Endothelial cell of umbilical vein (primary cell): ENCODE measurements around the gene DNAI1. TPM values are rescaled to one million over a fixed set of nuclear protein-coding genes. Genes with fewer than 3 reads are reported as not detected.

ENCODE experiments used
- BruUV-seq: library from RNA; stranded (reverse); fragments of 400-500 nt; replicated peaks from 2 replicates; lab custom pipeline; 2021; lab: Mats Ljungman, UMichigan
- CTCF ChIA-PET: fragments of 300-600, 350-600 bp; sonication (Branson Sonifier 250); formaldehyde crosslinking; loops from one replicate; lab custom pipeline; 2021; ENCODE audit warnings: antibody characterized with exemption, inconsistent platforms; lab: Charles Lee
- POLR2A ChIA-PET: fragments of 300-600, 350-600 bp; sonication (Branson Sonifier 250); formaldehyde crosslinking; loops from one replicate; lab custom pipeline; 2021; ENCODE audit warnings: antibody characterized with exemption, inconsistent platforms; lab: Charles Lee
- DNase-seq: peaks from one replicate; pipeline ENCODE4 v3.0.0-alpha.2; 2011; ENCODE audit warnings: low read depth, low spot score
- FAIRE-seq: peaks from 2 replicates; lab custom pipeline; 2011; peaks lifted over from hg19 to GRCh38; lab: Jason Lieb, UNC
- H2AFZ ChIP-seq: 2 replicates; pipeline ENCODE4 v1.6.0; 2012; ENCODE audit warnings: low read depth, low read length, control low read depth, inconsistent platforms
- H3K27ac ChIP-seq: 2 replicates; pipeline ENCODE4 v1.5.1; 2011; ENCODE audit warnings: low read depth, mild to moderate bottlenecking, control low read depth, low read length, moderate library complexity; ENCODE audit not compliant: insufficient read depth
- H3K27me3 ChIP-seq, 2 experiments: 2 replicates each; pipeline versions ENCODE4 v1.6.0 to v1.6.1; 2011; ENCODE audit warnings: low read length in 2 of 2, mixed read lengths in 1 of 2; ENCODE audit not compliant: control insufficient read depth in 2 of 2, insufficient read depth in 2 of 2
- H3K36me3 ChIP-seq, 2 experiments: 2 replicates in 1 of 2; 3 replicates in 1 of 2; pipeline ENCODE4 v1.5.1; 2011; ENCODE audit warnings: low read length in 2 of 2, mild to moderate bottlenecking in 1 of 2, moderate library complexity in 1 of 2; ENCODE audit not compliant: control insufficient read depth in 2 of 2, insufficient read depth in 2 of 2; ENCODE audit errors: extremely low read depth in 1 of 2
- H3K4me1 ChIP-seq: 3 replicates; pipeline ENCODE4 v1.5.1; 2011; ENCODE audit warnings: mild to moderate bottlenecking, low read length; ENCODE audit not compliant: control insufficient read depth, insufficient read depth; ENCODE audit errors: extremely low read depth
- H3K4me2 ChIP-seq: 2 replicates; pipeline ENCODE4 v1.6.1; 2011; ENCODE audit warnings: low read length, control low read depth, mixed read lengths; ENCODE audit not compliant: insufficient read depth
- H3K4me3 ChIP-seq, 3 experiments: fragments of 200-600 bp in 1 of 3; sonication (generic), shearing (Covaris generic) in 1 of 3; replicated peaks in 1 of 3; 2 replicates each; pipeline ENCODE4 v1.5.1; 2011 to 2016; ENCODE audit warnings: control low read depth in 3 of 3, low read length in 3 of 3, mild to moderate bottlenecking in 2 of 3, inconsistent platforms in 1 of 3, low read depth in 1 of 3, moderate library complexity in 1 of 3; ENCODE audit not compliant: insufficient read depth in 1 of 3
- H3K79me2 ChIP-seq: 2 replicates; pipeline ENCODE4 v1.6.0; 2012; ENCODE audit warnings: low read length, inconsistent platforms; ENCODE audit not compliant: control insufficient read depth, insufficient read depth
- H3K9ac ChIP-seq: replicated peaks from 2 replicates; pipeline ENCODE3; 2011; ENCODE audit warnings: low read length, control low read depth; ENCODE audit not compliant: insufficient read depth; ENCODE audit errors: extremely low read depth
- H3K9me1 ChIP-seq: replicated peaks from 3 replicates; pipeline ENCODE4 v1.6.0; 2011; ENCODE audit warnings: mild to moderate bottlenecking, low read length; ENCODE audit not compliant: control insufficient read depth, insufficient read depth; ENCODE audit errors: extremely low read depth
- H3K9me3 ChIP-seq: replicated peaks from 2 replicates; pipeline ENCODE4 v1.5.1; 2012; ENCODE audit warnings: low read length, inconsistent platforms; ENCODE audit not compliant: control insufficient read depth, insufficient read depth
- H4K20me1 ChIP-seq: replicated peaks from 2 replicates; pipeline ENCODE3; 2011; ENCODE audit warnings: mild to moderate bottlenecking, low read length; ENCODE audit not compliant: control insufficient read depth, insufficient read depth; ENCODE audit errors: extremely low read depth
- CTCF ChIP-seq, 2 donors: IDR thresholded peaks; 1 replicate in 1 of 2; 2 replicates in 1 of 2; pipeline ENCODE4 v1.5.1; 2011; ENCODE audit warnings: low read length in 2 of 2, mild to moderate bottlenecking in 2 of 2, moderate library complexity in 2 of 2, control low read depth in 1 of 2, inconsistent platforms in 1 of 2, low read depth in 1 of 2; ENCODE audit not compliant: insufficient read depth in 1 of 2; ENCODE audit errors: extremely low read depth in 1 of 2
- EZH2 ChIP-seq: IDR thresholded peaks from 2 replicates; pipeline ENCODE4 v1.6.1; 2012; ENCODE audit warnings: borderline replicate concordance, low read depth, mild to moderate bottlenecking, moderate library complexity, low read length, inconsistent platforms; ENCODE audit not compliant: severe bottlenecking
- FOS ChIP-seq: IDR thresholded peaks from 2 replicates; pipeline ENCODE4 v1.6.1; 2011; ENCODE audit warnings: mild to moderate bottlenecking, low read length, moderate library complexity, borderline replicate concordance; ENCODE audit not compliant: insufficient read depth
- GATA2 ChIP-seq: IDR thresholded peaks from 2 replicates; pipeline ENCODE4 v1.7.0; 2011; ENCODE audit warnings: low read depth, mild to moderate bottlenecking, moderate library complexity, mixed read lengths, low read length; ENCODE audit not compliant: insufficient read length, insufficient read depth
- JUN ChIP-seq: IDR thresholded peaks from 2 replicates; pipeline ENCODE4 v1.6.1; 2011; ENCODE audit warnings: borderline replicate concordance, low read depth; ENCODE audit not compliant: insufficient read length, insufficient read depth
- MAX ChIP-seq: IDR thresholded peaks from 2 replicates; pipeline ENCODE4 v1.6.1; 2011; ENCODE audit not compliant: insufficient read depth, insufficient read length
- MYC ChIP-seq: IDR thresholded peaks from one replicate; pipeline ENCODE4 v1.6.1; 2011; ENCODE audit warnings: mild to moderate bottlenecking, low read depth, low read length
- POLR2A ChIP-seq: IDR thresholded peaks from 2 replicates; pipeline ENCODE4 v1.6.1; 2012; ENCODE audit warnings: low read depth, mild to moderate bottlenecking, control low read depth, low read length
- POLR2AphosphoS5 ChIP-seq: IDR thresholded peaks from 2 replicates; pipeline ENCODE4 v1.6.1; 2012; ENCODE audit warnings: low read depth, mild to moderate bottlenecking, control low read depth, low read length, moderate library complexity; ENCODE audit not compliant: insufficient read depth
- dilution Hi-C: fragments of 300-500 bp; cut with MboI; formaldehyde crosslinking; loops from one replicate; pipeline ENCODE4 v1.15.0; 2019; ENCODE audit warnings: low sequenced_read_pairs; ENCODE audit not compliant: extremely low pct_ligation_motif_present
- intact Hi-C: fragments of 100-400 bp; cut with micrococcal nuclease; formaldehyde crosslinking; loops from one replicate; pipeline ENCODE4 v1.10.0; 2022
- polyA plus RNA-seq, 4 experiments: library from polyadenylated mRNA; depleted of rRNA in 3 of 4; stranded (reverse) in 3 of 4; unstranded in 1 of 4; fragments of >200 nt; gene quantifications; 2 replicates each; pipeline versions ENCODE4 v1.2.1 to v1.2.3, GENCODE V29; 2011 to 2012; ENCODE audit warnings: missing spikeins in 1 of 4
- total RNA-seq: library from RNA; stranded (reverse); gene quantifications from 2 replicates; pipeline ENCODE4 v1.2.3, GENCODE V29; 2021

Gene DNAI1
- total and polyA plus RNA-seq, 2 donors (not counting 3 experiments of a cell fraction or from before 2014, with no cell fraction given): not detected

GRCh38 chr9:34409154-34409553 lies 49.5 kb upstream of the DNAI1 start:
- dilution Hi-C loops: loop anchor here (25.0 kb wide), 1 partner anchor 103 kb away; the partner anchor contains the start of gene ENHO
- no peak overlapping the region for H3K27ac ChIP-seq
- H3K9ac ChIP-seq: no peak overlapping the region
- no peaks in the 10 kb centered on the region for H3K4me1 ChIP-seq
- H3K4me3 ChIP-seq: no peak overlapping the region
- H3K9me3 ChIP-seq: no peaks in the 10 kb centered on the region
- H4K20me1 ChIP-seq: peaks cover 8% of the 10 kb centered on the region
- DNase-seq: no peak
- no peaks in the 10 kb centered on the region for H3K27me3 ChIP-seq
- H3K36me3 ChIP-seq: no peaks in the 10 kb centered on the region
- POLR2A ChIA-PET: no interaction called here
- no peaks in the 10 kb centered on the region for H3K9me1 ChIP-seq
- no peak overlapping the region for H2AFZ ChIP-seq
- no peak for TF ChIP-seq POLR2AphosphoS5
- no peak for FAIRE-seq
- intact Hi-C loops: no loop called here
- no peak overlapping the region for H3K4me2 ChIP-seq
- CTCF ChIA-PET: interaction anchor here (1.1 to 1.4 kb wide), 2 partner anchors 22 to 195 kb away, joined by 4 to 6 read pairs; no protein-coding TSS in a partner anchor
- no peaks in the 10 kb centered on the region for H3K79me2 ChIP-seq
- no TSS peak for BruUV-seq

GRCh38 chr9:34412336-34412735 lies 46.3 kb upstream of the DNAI1 start:
- Histone ChIP-seq H3K79me2 (no peaks in the 10 kb centered on the region), H3K27ac (no peak overlapping the region), H4K20me1 (peaks cover 8% of the 10 kb centered on the region), H3K9ac (no peak overlapping the region), H3K4me3 (no peak overlapping the region), H3K9me3 (no peaks in the 10 kb centered on the region), H3K4me2 (no peak overlapping the region), H3K27me3 (no peaks in the 10 kb centered on the region), H3K9me1 (no peaks in the 10 kb centered on the region), H3K36me3 (no peaks in the 10 kb centered on the region), H2AFZ (no peak overlapping the region), H3K4me1 (no peaks in the 10 kb centered on the region)
- DNase-seq: no peak
- dilution Hi-C loops (loop anchor here (25.0 kb wide), 1 partner anchor 100 kb away; the partner anchor contains the start of gene ENHO), intact Hi-C loops (no loop called here)
- TF ChIP-seq FOS: no peak
- no peak for TF ChIP-seq POLR2A
- TF ChIP-seq CTCF (IDR thresholded peaks at IDR 0.05; ENCODE audit: extremely low read depth in 1 of 2, insufficient read depth in 1 of 2, low read depth in 1 of 2, low read length in 2 of 2): no peak
- no peak for TF ChIP-seq GATA2
- TF ChIP-seq EZH2: no peak
- TF ChIP-seq POLR2AphosphoS5: no peak
- TF ChIP-seq JUN: no peak
- TF ChIP-seq MAX: no peak
- TF ChIP-seq MYC: no peak
- FAIRE-seq: no peak
- no TSS peak for BruUV-seq
- ChIA-PET CTCF (interaction anchor here (1.4 to 4.1 kb wide), 2 partner anchors 9 to 10 kb away, joined by 3 to 26 read pairs; no protein-coding TSS in a partner anchor), POLR2A (no interaction called here)
